GM12878 (cell line): ENCODE data around the gene DYRK1B. TPM values are rescaled to one million over a fixed set of nuclear protein-coding genes. Genes with fewer than 3 reads are reported as not detected.

Experiments
- ATF7 ChIP-seq: fragments of 450-650 bp; IDR thresholded peaks from 2 replicates; pipeline ENCODE4 v1.6.1; 2016; ENCODE audit warnings: low read depth, mild to moderate bottlenecking
- BHLHE40 ChIP-seq, 2 experiments: fragments of 450-650 bp in 1 of 2; IDR thresholded peaks; 2 replicates each; pipeline ENCODE4 v1.6.1; 2011 to 2017; ENCODE audit warnings: low read depth in 2 of 2, borderline replicate concordance in 1 of 2, improper control_type of control experiment in 1 of 2, low read length in 1 of 2, mild to moderate bottlenecking in 1 of 2
- CREB1 ChIP-seq: IDR thresholded peaks from 2 replicates; pipeline ENCODE4 v1.6.1; 2012; ENCODE audit warnings: low read depth, mild to moderate bottlenecking, inconsistent platforms
- CREM ChIP-seq: IDR thresholded peaks from 2 replicates; pipeline ENCODE4 v1.6.1; 2014; ENCODE audit warnings: antibody characterized with exemption, low read depth
- DPF2 ChIP-seq: fragments of 450-650 bp; IDR thresholded peaks from 2 replicates; pipeline ENCODE4 v1.6.1; 2017; ENCODE audit warnings: mild to moderate bottlenecking
- EP300 ChIP-seq, 2 experiments: fragments of 150-350 bp in 1 of 2; IDR thresholded peaks; 2 replicates each; pipeline ENCODE4 v1.6.1; 2011 to 2012; ENCODE audit warnings: low read depth in 2 of 2, low read length in 2 of 2, borderline replicate concordance in 1 of 2, improper control_type of control experiment in 1 of 2, inconsistent platforms in 1 of 2; ENCODE audit not compliant: control insufficient read depth in 1 of 2
- FOXK2 ChIP-seq: fragments of 450-650 bp; IDR thresholded peaks from 2 replicates; pipeline ENCODE4 v1.6.1; 2017; ENCODE audit warnings: mild to moderate bottlenecking, moderate library complexity
- GABPA ChIP-seq: IDR thresholded peaks from 2 replicates; pipeline ENCODE4 v1.6.1; 2014; ENCODE audit warnings: antibody characterized with exemption, low read depth, mild to moderate bottlenecking, inconsistent platforms
- IKZF1 ChIP-seq: fragments of 450-650 bp; conservative IDR thresholded peaks from 2 replicates; pipeline ENCODE4 v1.6.1; 2017; ENCODE audit warnings: antibody characterized with exemption, mild to moderate bottlenecking
- IKZF2 ChIP-seq, 2 experiments: fragments of 450-650 bp; IDR thresholded peaks; 2 replicates each; pipeline ENCODE4 v1.6.1; 2017; ENCODE audit warnings: mild to moderate bottlenecking in 2 of 2, moderate library complexity in 2 of 2
- MLLT1 ChIP-seq: fragments of 450-650 bp; IDR thresholded peaks from 2 replicates; pipeline ENCODE4 v1.6.1; 2016; ENCODE audit warnings: mild to moderate bottlenecking
- NBN ChIP-seq: fragments of 450-650 bp; IDR thresholded peaks from 2 replicates; pipeline ENCODE4 v1.6.1; 2016
- NFXL1 ChIP-seq: fragments of 450-650 bp; IDR thresholded peaks from 2 replicates; pipeline ENCODE4 v1.6.1; 2017; ENCODE audit warnings: antibody characterized with exemption, mild to moderate bottlenecking, borderline replicate concordance
- NR2C1 ChIP-seq: fragments of 450-650 bp; IDR thresholded peaks from 2 replicates; pipeline ENCODE4 v1.6.1; 2017; ENCODE audit warnings: antibody characterized with exemption, mild to moderate bottlenecking, moderate library complexity
- NRF1 ChIP-seq: conservative IDR thresholded peaks from 2 replicates; pipeline ENCODE4 v1.6.1; 2011; ENCODE audit warnings: mild to moderate bottlenecking, low read depth, low read length, improper control_type of control experiment
- POLR2A ChIP-seq: IDR thresholded peaks from 2 replicates; pipeline ENCODE4 v1.6.1; 2011; ENCODE audit warnings: low read depth, mild to moderate bottlenecking, low read length
- RELB ChIP-seq: fragments of 450-650 bp; IDR thresholded peaks from 2 replicates; pipeline ENCODE4 v1.6.1; 2017; ENCODE audit warnings: low read depth, mild to moderate bottlenecking, moderate library complexity
- REST ChIP-seq: IDR thresholded peaks from 2 replicates; pipeline ENCODE4 v1.6.1; 2012; ENCODE audit warnings: mild to moderate bottlenecking, low read depth, low read length
- RFX5 ChIP-seq: IDR thresholded peaks from 2 replicates; pipeline ENCODE4 v1.6.1; 2011; ENCODE audit warnings: low read depth, low read length, improper control_type of control experiment
- RUNX3 ChIP-seq: IDR thresholded peaks from 2 replicates; pipeline ENCODE4 v1.6.1; 2012; ENCODE audit warnings: low read length, inconsistent platforms
- SPI1 ChIP-seq: IDR thresholded peaks from 2 replicates; pipeline ENCODE4 v1.6.1; 2011; ENCODE audit warnings: low read depth, mild to moderate bottlenecking, low read length, moderate library complexity, borderline replicate concordance; ENCODE audit not compliant: insufficient read depth
- USF1 ChIP-seq: IDR thresholded peaks from 2 replicates; pipeline ENCODE4 v1.6.1; 2011; ENCODE audit warnings: borderline replicate concordance, low read depth, mild to moderate bottlenecking, moderate library complexity, mixed read lengths, low read length; ENCODE audit not compliant: insufficient read depth; ENCODE audit errors: extremely low read length
- ZNF217 ChIP-seq: fragments of 450-650 bp; IDR thresholded peaks from 2 replicates; pipeline ENCODE4 v1.6.1; 2017; ENCODE audit warnings: antibody characterized with exemption, mild to moderate bottlenecking
- ZNF274 ChIP-seq: IDR thresholded peaks from one replicate; pipeline ENCODE4 v1.8.0; 2011; ENCODE audit not compliant: insufficient read length, insufficient read depth
- ZSCAN29 ChIP-seq: fragments of 450-650 bp; IDR thresholded peaks from 2 replicates; pipeline ENCODE4 v1.6.1; 2017; ENCODE audit warnings: mild to moderate bottlenecking, moderate library complexity
- polyA plus RNA-seq, 11 experiments: library from polyadenylated mRNA; depleted of rRNA in 4 of 11; unstranded in 6 of 11; stranded (reverse) in 5 of 11; fragments of >200 nt; fragmentation: Nextera tagmentation in 4 of 11; fragmentation: Illumina TruSeq in 1 of 11; extraction: Ambion mirVana in 4 of 11; extraction: Trizol in 1 of 11; gene quantifications; 1 replicate in 1 of 11; 2 replicates in 10 of 11; pipeline versions ENCODE4 v1.2.1 to v1.2.3, GENCODE V29; 2011 to 2016; ENCODE audit warnings: inconsistent platforms in 2 of 11, missing spikeins in 2 of 11, low read depth in 1 of 11
- total RNA-seq, 4 experiments: library from RNA; depleted of rRNA in 3 of 4; stranded (reverse); fragments of >200 nt in 3 of 4; fragmentation: Illumina TruSeq in 1 of 4; extraction: Trizol in 1 of 4; gene quantifications; 2 replicates each; pipeline versions ENCODE4 v1.2.1 to v1.2.3, GENCODE V29; 2013 to 2021

Gene DYRK1B
- total and polyA plus RNA-seq, 10 of the 15 experiments (the other 5 are each of a cell fraction or from before 2014, with no cell fraction given), result 0.07 to 10.2 (median 3.4) TPM; not detected in 1

GRCh38 chr19:39795001-39795400, 39.0 kb downstream of the DYRK1B start (continued):
- peak; percentile 35; the same call in 1 of the 2 replicates for TF ChIP-seq MLLT1
- no peak for TF ChIP-seq POLR2A
- peak in 1 of 2 experiments; percentile 47; a peak in 2 of 4 replicates for TF ChIP-seq EP300 (IDR thresholded peaks at IDR 0.05; ENCODE audit: borderline replicate concordance in 1 of 2, control insufficient read depth in 1 of 2, low read depth in 2 of 2, low read length in 2 of 2)
- no peak for TF ChIP-seq NFXL1
- no peak for TF ChIP-seq FOXK2
- TF ChIP-seq NRF1, result no peak
- TF ChIP-seq CREB1, result no peak
- TF ChIP-seq ZNF274, result no peak
- TF ChIP-seq BHLHE40 (IDR thresholded peaks at IDR 0.05; ENCODE audit: borderline replicate concordance in 1 of 2, low read depth in 2 of 2, low read length in 1 of 2), result no peak
- TF ChIP-seq GABPA, result no peak
- TF ChIP-seq RUNX3, result peak; percentile 94
- TF ChIP-seq SPI1, result peak; percentile 94
- TF ChIP-seq NBN, result 0 out of 2 replicates have a peak, but pooled peaks have one; percentile 50
- TF ChIP-seq IKZF2 (IDR thresholded peaks at IDR 0.05), result peak; percentile 74 to 76; a peak in 2 of 4 replicates
- TF ChIP-seq IKZF1, result peak; percentile 85
- TF ChIP-seq RFX5, result no peak
- TF ChIP-seq ATF7, result peak; percentile 49; the same call in 1 of the 2 replicates
- TF ChIP-seq CREM, result peak; percentile 50; the same call in 1 of the 2 replicates
- TF ChIP-seq ZSCAN29, result no peak
- TF ChIP-seq NR2C1, result no peak
- TF ChIP-seq REST, result no peak
- TF ChIP-seq RELB, result peak; percentile 63
- TF ChIP-seq DPF2, result peak; percentile 59; the same call in 1 of the 2 replicates
- TF ChIP-seq ZNF217, result no peak
- no peak for TF ChIP-seq USF1
